GM21423 (cell line): ENCODE results near the gene TRIM46.
"Not testable (repeated sequence)": the region's sequence is repeated elsewhere in the genome, so short reads cannot be mapped to it uniquely, and the experiment has no call there.

Source experiments
- ATAC-seq: cut with Tn5 transposase; IDR thresholded peaks from one replicate; pipeline ENCODE4 v1.9.1; 2021; ENCODE audit warnings: mild to moderate bottlenecking, moderate library complexity; ENCODE audit not compliant: unreplicated experiment

Gene TRIM46

DNA sequence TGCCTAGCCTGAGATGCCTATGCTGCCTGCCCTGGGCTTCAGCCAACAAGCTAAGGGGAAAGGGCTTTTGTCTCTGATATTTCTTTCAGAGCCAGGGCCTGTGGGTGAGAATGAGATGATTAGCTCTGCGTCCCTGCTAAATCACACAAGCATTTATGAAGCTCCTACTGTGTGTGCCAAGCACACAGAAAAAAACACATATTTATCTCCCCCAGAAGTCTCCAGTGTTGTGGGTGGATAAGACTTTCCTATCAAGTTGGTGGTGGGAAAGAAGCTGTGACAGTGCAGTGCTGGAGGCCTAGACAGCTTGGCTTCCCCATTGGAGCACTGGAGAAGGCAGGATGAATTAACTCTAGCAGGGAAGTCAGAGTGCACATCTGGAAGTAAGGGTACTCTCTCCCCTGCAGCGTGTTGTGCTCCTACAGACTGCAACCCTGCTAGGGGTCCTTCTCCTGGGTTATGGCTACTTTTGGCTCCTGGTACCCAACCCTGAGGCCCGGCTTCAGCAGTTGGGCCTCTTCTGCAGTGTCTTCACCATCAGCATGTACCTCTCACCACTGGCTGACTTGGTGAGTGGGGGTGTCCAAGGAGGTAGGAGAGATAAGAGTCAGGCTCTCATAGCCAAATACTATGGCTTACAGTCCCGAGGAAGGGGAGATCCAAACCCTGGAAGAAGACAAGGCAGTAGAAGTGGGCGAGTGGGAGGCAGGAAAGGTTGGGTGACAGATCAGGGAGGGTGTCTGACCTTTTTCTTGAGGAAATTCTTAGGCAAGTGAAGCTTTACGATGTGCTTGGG is 36.3 kb upstream of the TRIM46 start:
- no peak for ATAC-seq

- ATAC-seq, result peak; percentile 58
These were observed 33.6 kb upstream of the TRIM46 start, which contains the start of gene DPM3 for GRCh38 chr1:155139895-155140629. Gene DPM3, minus strand, starts transcription at chr1:155140531. Its CDS starts 291 bp downstream, at chr1:155140240.

DNA sequence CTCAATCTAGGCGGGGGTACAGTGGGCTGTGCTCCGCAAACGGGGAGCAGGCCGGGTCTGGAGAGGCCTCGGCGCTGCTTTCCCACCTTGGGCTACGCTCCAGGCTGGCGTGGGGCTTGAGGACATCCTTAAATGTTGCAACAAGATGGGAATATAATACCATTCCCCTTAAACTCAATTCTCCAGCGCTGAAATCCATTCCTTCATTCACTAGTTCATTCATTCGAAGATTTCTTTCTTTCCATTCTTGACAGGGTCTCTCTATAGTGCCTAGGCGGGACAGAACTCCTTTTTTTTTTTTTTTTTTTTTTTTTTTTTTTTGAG is 33.1 kb upstream of the TRIM46 start:
- no peak for ATAC-seq

- ATAC-seq, result no peak
These were observed 31.9 kb upstream of the TRIM46 start for GRCh38 chr1:155141749-155142148.

DNA sequence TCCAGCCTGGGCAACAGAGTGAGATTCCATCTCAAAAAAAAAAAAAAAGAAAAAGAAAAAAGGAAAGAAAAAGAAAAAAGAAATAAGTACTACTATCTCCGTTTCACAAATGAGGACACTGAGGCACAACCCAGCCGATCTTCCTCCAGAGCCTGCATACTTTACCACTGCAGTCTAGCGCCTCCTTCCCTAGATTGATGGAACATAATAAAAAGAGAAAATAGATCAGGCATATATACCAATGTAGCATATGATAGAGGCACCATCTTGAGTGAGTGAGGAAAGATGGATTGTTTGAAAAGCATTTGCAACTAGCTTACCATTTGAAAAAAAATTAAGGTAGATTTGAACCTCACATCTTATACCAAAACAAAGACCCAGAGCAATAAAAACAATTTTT is 28.2 kb upstream of the TRIM46 start:
- ATAC-seq, result no peak

- ATAC-seq, result not testable (repeated sequence)
These were observed 17.5 kb upstream of the TRIM46 start for GRCh38 chr1:155155996-155156643.

DNA sequence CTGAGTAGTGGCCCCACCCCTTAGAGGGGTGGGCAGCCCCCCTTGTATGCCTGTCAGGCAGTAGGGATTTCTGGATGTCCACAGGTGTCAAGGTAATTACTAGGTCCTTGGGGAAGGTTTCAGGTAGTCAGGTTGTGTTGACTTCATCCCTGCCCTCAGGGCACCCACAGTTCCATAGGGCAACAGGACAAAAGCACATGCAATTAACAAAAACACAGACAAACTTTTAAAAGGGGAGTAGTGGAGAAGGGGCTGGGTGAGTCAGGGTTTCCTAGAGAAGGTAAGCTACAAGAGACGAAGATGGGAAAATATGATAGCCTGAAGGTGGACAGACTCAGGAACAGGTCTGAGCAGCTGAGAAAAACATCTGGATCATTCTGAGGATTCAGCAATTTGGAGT is 14.7 kb upstream of the TRIM46 start:
- ATAC-seq, result no peak

DNA sequence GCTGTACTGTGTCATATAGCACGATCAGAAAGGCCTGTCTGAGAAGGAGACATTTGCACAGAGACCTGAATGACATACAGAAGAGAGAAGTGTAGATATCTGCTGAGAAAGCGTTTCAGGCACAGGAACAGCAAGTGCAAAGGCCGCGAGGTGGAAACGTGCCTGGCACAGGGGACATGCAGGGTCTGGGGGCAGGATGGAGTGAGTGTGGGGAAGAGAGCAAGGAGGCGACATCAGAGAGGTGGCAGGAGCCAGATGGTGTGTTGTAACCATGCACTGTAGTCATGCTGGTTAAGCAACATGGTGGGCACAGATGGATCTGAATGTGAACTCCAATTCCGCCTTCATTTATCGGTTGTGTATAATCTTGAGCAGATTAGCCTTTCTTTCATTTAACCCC is 13.5 kb upstream of the TRIM46 start:
- ATAC-seq, result no peak

- ATAC-seq, result not testable (repeated sequence)
These were observed 11.0 kb upstream of the TRIM46 start for GRCh38 chr1:155162631-155163030.

- ATAC-seq, result not testable (repeated sequence)
These were observed 9.9 kb upstream of the TRIM46 start for GRCh38 chr1:155163785-155164184.

- ATAC-seq, result not testable (repeated sequence)
These were observed 9.0 kb upstream of the TRIM46 start for GRCh38 chr1:155164625-155165024.

DNA sequence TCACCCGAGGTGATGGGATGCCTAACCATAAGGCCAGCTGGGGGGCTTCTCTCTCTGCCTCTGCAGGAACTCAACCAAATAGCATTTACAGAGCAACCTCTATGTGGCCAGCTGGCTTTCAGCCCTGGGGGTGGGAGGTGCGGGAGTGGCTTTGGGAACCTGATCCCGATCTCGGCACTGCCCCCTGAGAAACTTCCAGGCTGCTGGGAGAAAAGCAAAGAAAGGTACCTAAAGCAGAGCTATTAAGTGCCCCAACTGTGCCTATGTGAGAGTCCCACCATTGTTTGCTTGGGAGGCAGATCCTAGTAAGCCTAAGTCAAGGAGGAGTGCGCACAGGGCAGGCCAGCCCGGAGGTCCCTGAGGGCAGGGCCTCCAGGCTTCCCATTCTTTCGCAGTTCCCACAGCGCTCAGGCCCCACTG is 7.6 kb upstream of the TRIM46 start:
- ATAC-seq, result no peak

DNA sequence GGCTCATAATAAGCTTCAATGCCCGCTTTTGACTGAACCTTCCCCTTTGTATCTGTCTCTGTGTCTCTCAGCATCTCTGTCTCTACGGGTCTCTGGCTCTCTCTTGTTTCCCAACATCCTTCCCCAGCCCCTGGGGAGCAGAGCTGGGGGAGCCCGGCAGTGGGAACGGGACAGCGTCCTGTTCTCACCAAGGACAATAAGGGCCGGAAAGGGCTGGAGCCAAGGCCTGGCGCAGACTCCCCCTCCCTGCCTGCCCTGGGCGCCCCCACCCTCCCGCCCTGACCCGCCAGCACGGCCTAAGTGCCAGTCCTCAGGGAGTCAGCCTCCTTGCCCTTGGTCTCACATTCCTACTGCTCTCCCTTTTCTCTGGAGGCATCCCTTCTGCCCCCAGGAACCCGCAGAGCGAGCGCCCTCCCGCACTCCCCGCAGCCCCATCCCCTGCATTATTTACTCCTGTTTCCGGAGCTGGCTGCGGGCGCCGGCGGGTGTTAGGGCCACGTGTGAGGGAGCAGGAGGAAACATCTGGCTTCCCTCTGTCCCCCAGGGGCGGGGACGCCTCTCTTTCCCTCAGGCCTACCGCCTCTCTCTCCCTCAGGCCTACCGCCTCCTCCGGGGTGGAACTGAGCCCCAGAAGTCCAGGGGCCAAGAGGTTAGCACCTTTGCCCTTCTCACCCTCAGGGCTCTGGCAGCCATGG is 7.0 kb upstream of the TRIM46 start:
- ATAC-seq, result no peak

DNA sequence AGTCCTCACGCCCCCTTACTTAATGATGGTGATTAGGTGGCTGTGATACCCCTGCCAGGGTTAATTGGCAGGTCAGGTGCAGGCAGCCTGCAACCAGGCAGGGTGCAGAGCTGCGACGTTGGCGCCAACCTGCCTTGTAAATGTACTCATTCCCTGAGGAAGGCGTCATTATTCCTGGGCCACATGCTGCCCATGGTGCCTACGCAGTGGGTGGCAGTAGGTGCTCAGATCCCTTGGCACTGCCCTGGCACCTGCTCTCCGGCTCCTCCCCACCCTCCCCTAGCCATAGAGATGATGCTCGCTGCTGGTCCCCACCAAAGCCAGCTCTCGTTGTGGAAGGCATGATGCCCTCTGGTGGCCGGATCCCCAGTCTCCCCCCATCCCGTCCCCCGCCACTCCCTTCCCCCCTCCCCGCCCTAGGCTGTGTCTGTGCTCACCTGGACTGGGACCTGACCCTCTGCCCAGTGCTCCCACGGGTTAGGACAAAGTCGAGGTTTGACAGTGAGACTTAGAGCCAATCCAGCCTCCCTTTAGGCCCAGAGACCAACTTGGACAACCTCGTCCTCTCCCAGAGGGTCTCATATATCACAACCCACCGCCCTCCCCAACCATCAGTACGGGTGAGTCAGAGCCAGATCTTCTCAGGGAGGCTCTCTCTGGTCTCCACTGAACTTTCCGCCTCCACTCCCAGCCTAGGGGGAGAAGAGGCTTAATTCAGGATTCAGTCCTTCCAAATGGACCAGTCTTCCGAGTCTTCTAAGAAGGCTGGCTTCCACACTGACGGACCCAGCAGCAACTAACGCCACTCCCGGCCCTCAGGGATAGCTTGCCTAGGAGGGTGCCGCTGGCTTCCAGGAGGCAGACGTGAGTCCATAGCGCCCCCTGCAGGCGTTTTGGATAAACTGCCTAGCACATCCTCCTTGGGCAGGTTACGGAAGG is 6.2 kb upstream of the TRIM46 start:
- ATAC-seq, result no peak

DNA sequence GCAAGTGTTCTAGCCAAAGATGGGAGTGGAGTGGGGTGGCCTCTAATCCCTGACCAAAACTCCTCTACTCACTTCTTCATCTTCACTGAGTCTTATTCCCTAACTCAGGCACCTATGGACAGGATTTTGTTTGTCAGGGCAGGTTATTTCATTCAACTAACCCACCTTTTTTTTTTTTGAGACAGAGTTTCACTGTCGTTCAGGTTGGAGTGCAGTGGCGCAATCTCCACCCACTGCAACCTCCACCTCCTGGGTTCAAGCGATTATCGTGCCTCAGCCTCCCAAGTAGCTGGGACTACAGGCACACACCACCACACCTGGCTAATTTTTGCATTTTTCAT is 5.6 kb upstream of the TRIM46 start:
- not testable (repeated sequence) for ATAC-seq

- no peak for ATAC-seq
These were observed 5.0 kb upstream of the TRIM46 start for GRCh38 chr1:155168456-155169210.

DNA sequence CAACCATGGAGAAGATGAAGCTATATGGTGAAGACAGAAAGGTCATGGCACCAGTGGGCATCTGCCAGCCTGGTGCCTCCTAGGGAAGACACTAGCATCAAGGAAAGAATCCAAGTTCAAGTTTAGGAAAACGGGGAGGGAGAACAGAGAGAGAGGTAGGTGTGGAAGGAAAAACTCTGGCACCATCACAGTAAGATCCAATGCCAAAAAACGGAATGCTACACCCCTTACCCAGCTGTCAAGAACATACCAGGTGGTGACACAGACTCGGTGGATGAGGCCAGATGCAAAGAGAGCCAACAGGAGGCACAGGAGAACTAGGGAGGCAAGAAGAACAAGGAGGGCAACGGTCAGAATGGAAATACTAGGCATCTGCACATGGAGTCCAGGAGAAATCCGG is 4.1 kb upstream of the TRIM46 start:
- no peak for ATAC-seq

DNA sequence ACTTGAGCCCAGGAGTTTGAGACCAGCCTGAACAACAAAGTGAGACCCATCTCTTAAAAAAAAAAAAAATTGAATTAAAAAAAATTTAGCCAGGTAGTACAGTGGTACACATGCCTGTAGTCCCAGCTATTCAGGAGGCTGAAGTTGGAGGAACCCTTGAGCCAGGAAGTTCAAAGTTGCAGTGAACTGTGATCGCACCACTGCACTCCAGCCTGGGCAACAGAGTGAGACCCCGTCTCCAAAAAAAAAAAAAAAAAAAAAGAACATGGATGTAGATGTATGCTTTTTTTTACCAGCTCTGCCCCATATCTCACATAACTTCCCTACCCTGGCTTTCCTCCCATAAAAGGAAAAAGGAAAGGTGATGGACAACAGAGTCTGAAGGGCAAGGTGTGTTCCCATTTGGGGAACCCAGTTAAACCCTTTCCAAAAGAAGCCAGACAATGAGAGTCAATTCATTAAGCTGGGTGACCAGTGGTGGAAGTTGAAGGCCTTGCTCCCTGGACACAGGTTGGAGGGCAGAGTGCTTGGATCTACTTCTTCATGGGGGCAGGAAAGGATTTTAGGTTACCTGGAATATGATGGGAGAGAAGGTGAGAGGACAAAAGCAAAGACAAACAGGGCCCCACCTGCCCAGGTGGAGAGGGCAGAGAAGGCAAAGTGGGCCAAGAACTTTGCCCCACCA is 3.4 kb upstream of the TRIM46 start:
- no peak for ATAC-seq

- no peak for ATAC-seq
These were observed 2.8 kb upstream of the TRIM46 start for GRCh38 chr1:155170806-155171205.
